Body of pancreas (tissue), 4 donors: ENCODE measurements around the gene GNPNAT1. TPM values are rescaled to one million over a fixed set of nuclear protein-coding genes. Genes with fewer than 3 reads are reported as not detected.

Source experiments
- ATAC-seq: fragments of 150-250 bp; one replicate; pipeline ENCODE4 v1.9.1; 2016
- DNase-seq, 4 donors: peaks; one replicate each; pipeline ENCODE4 v3.0.0-alpha.2; 2019
- H3K27ac ChIP-seq, 4 donors: fragments of 200-600 bp; sonication (generic); 1 replicate in 3 of 4; 2 replicates in 1 of 4; pipeline versions ENCODE4 v1.5.1 to v1.6.1; 2016 to 2019; ENCODE audit warnings: mild to moderate bottlenecking in 1 of 4, mixed read lengths in 1 of 4, moderate library complexity in 1 of 4
- H3K27me3 ChIP-seq, 2 donors: fragments of 200-600 bp; sonication (generic); one replicate each; pipeline ENCODE4 v1.6.0; 2016; ENCODE audit warnings: mild to moderate bottlenecking in 1 of 2
- H3K36me3 ChIP-seq, 2 donors: fragments of 200-600 bp; sonication (generic); replicated peaks in 1 of 2; 2 replicates each; pipeline ENCODE4 v1.5.1; 2016; ENCODE audit warnings: low read depth in 2 of 2; ENCODE audit not compliant: insufficient read depth in 1 of 2
- H3K4me1 ChIP-seq: fragments of 200-600 bp; sonication (generic); one replicate; pipeline ENCODE4 v1.6.0; 2016
- H3K4me3 ChIP-seq, 2 donors: fragments of 200-600 bp; sonication (generic); 1 replicate in 1 of 2; 2 replicates in 1 of 2; pipeline ENCODE4 v1.5.1; 2016 to 2019
- H3K9me3 ChIP-seq, 3 donors: fragments of 200-600 bp; sonication (generic); 1 replicate in 2 of 3; 2 replicates in 1 of 3; pipeline ENCODE4 v1.5.1; 2016
- CTCF ChIP-seq, 7 experiments: fragments of 450-650 bp in 4 of 7; fragments of 200-600 bp in 3 of 7; sonication (generic) in 3 of 7; IDR thresholded peaks; one replicate each; pipeline ENCODE4 v1.5.1; 2016 to 2019; ENCODE audit warnings: antibody characterized with exemption in 7 of 7
- POLR2A ChIP-seq, 3 donors: fragments of 450-650 bp; IDR thresholded peaks; one replicate each; pipeline ENCODE4 v1.6.1; 2016; ENCODE audit warnings: antibody characterized with exemption in 3 of 3, mild to moderate bottlenecking in 2 of 3
- WGBS, 2 donors: methylation state at CpG; one replicate each; pipeline ENCODE4 v1.1.5; 2017; 5-methylcytosine and 5-hydroxymethylcytosine counted together
- intact Hi-C: fragments of 100-400 bp; cut with DNase I; formaldehyde crosslinking; loops from one replicate; pipeline ENCODE4 v1.15.1; 2023
- total RNA-seq, 2 donors: library from RNA; depleted of rRNA; stranded (reverse); fragments of >200 nt; gene quantifications; one replicate each; pipeline ENCODE4 v1.1.0, GENCODE V29; 2016

Gene GNPNAT1
- total RNA-seq, 2 donors from 2014 or later, result 9.6 to 27.0 TPM

DNA sequence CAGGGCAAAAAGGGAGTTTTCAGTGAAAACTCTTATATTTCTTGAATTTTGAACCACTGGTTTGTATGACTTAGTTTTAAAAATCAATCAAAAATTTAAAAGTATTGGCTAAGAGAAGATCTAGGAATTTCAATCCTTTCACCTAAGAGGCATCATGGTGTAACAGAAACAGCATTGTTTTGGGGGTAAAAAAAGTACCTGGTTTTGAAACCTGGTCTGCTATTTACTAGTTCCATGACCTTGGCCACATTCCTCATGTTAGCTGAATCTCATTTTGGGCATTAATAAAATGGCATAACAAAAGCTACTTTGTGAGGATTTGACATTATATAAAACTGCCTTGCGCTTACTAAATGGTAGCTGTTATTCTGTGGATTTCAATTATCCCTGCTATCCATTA is 16.7 kb upstream of the GNPNAT1 start:
- Histone ChIP-seq H3K36me3 (no peaks in the 10 kb centered on the region), H3K4me1 (peaks cover 9% of the 10 kb centered on the region), H3K27ac (peak overlapping the region in 3 of 4 donors; percentile 45 to 69 (median 59)), H3K27me3 (no peaks in the 10 kb centered on the region), H3K4me3 (no peak overlapping the region), H3K9me3 (no peaks in the 10 kb centered on the region)
- WGBS, 2 donors, result 72 to 77% methylated on average over 1 of the region's 1 CpG
- peak in 1 of 4 donors; percentile 15 for DNase-seq
- intact Hi-C loops, result no loop called here
- TF ChIP-seq CTCF (IDR thresholded peaks at IDR 0.05), result no peak
- no peak for TF ChIP-seq POLR2A (IDR thresholded peaks at IDR 0.05)
- peak; percentile 86 for ATAC-seq

DNA sequence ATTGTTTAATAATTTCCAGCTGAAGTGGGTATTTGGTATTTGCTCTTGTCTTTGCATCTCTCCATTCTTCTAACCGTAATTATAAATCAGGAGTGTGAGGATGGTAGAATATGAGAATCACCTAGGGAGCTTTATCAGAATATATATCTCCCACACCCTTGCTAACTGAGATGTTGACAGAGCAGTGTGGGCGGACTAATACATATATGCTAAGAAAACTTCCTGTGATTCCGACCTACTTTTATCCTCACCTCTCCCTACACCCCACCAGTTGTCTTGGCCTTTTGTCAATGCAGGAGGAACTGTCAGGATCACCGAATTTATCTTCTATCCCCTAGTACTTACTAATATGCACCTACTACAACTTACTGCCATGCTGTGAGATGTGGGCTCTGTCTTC is 14.7 kb upstream of the GNPNAT1 start:
- no peak for TF ChIP-seq POLR2A (IDR thresholded peaks at IDR 0.05)
- no peak for TF ChIP-seq CTCF (IDR thresholded peaks at IDR 0.05)
- DNase-seq (no peak), ATAC-seq (no peak)
- H3K9me3 ChIP-seq, result no peaks in the 10 kb centered on the region
- peaks cover 9% of the 10 kb centered on the region for H3K4me1 ChIP-seq
- no peak overlapping the region for H3K4me3 ChIP-seq
- H3K36me3 ChIP-seq, result no peaks in the 10 kb centered on the region
- H3K27me3 ChIP-seq, result no peaks in the 10 kb centered on the region
- no peak overlapping the region for H3K27ac ChIP-seq
- 88 to 89% methylated on average over 4 of the region's 4 CpGs for WGBS, 2 donors
- intact Hi-C loops, result no loop called here

- no peaks in the 10 kb centered on the region for H3K9me3 ChIP-seq
- ATAC-seq (no peak), DNase-seq (no peak)
- H3K36me3 ChIP-seq, result no peaks in the 10 kb centered on the region
- no peak overlapping the region for H3K4me3 ChIP-seq
- no peak overlapping the region for H3K27ac ChIP-seq
- intact Hi-C loops, result no loop called here
- TF ChIP-seq CTCF (IDR thresholded peaks at IDR 0.05) (no peak), POLR2A (IDR thresholded peaks at IDR 0.05) (no peak)
- H3K4me1 ChIP-seq, result no peaks in the 10 kb centered on the region
- 89% methylated on average over 3 of the region's 3 CpGs for WGBS, 2 donors
- no peaks in the 10 kb centered on the region for H3K27me3 ChIP-seq
Measured at GRCh38 chr14:52802597-52802996, 11.2 kb upstream of the GNPNAT1 start.

DNA sequence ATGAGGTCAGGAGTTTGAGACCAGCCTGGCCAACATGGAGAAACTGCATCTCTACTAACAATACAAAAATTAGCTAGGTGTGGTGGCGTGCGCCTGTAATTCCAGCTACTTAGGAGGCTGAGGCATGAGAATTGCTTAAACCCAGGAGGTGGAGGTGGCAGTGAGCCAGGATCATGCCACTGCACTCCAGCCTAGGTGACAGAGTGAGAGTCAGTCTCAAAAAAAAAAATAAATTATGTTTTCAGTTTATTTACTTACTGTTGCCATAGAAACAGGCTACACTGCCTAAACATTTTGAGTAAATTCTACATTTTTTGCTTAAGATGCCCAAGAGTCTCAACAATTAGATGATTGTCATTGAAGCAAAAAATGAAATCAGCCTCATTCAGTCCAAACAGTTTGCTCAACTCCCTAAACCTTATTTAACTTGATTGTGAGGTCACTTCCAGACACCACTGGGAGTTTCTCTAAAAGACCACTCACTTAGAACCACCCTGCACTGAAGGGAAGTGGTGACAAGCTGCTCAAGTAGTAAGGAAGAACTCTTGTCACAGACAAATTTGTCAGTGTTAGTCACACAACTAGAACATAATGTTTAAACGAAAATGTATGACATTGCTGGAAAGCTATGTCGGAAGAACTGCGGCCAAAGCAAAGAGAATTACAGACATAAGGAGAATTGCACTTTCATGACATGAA is 9.8 kb upstream of the GNPNAT1 start:
- ATAC-seq (peak; percentile 15), DNase-seq (peak in 1 of 4 donors; percentile 14)
- WGBS, 2 donors, result 60 to 69% methylated on average over 5 of the region's 5 CpGs
- intact Hi-C loops, result no loop called here
- Histone ChIP-seq H3K27ac (peak overlapping the region in 3 of 4 donors; percentile 6 to 63 (median 46)), H3K4me1 (no peaks in the 10 kb centered on the region), H3K27me3 (no peaks in the 10 kb centered on the region), H3K9me3 (no peaks in the 10 kb centered on the region), H3K36me3 (no peaks in the 10 kb centered on the region), H3K4me3 (no peak overlapping the region)
- TF ChIP-seq CTCF (IDR thresholded peaks at IDR 0.05) (no peak), POLR2A (IDR thresholded peaks at IDR 0.05) (no peak)

- Histone ChIP-seq H3K36me3 (no peaks in the 10 kb centered on the region), H3K4me1 (no peaks in the 10 kb centered on the region), H3K4me3 (no peak overlapping the region), H3K9me3 (no peaks in the 10 kb centered on the region), H3K27me3 (no peaks in the 10 kb centered on the region), H3K27ac (no peak overlapping the region)
- DNase-seq, result no peak
- TF ChIP-seq CTCF (IDR thresholded peaks at IDR 0.05) (no peak), POLR2A (IDR thresholded peaks at IDR 0.05) (no peak)
- WGBS, 2 donors, result 96 to 97% methylated on average over 15 of the region's 15 CpGs
- intact Hi-C loops, result no loop called here
- ATAC-seq, result no peak
Measured at GRCh38 chr14:52798826-52799225, 7.4 kb upstream of the GNPNAT1 start.
